ENCODE data around the gene ANO2. TPM values are rescaled to one million over a fixed set of nuclear protein-coding genes. Genes with fewer than 3 reads are reported as not detected.
"Not testable (repeated sequence)": the region's sequence is repeated elsewhere in the genome, so short reads cannot be mapped to it uniquely, and the experiment has no call there.

Gene ANO2
- total RNA-seq, 1 donor from 2014 or later: 8.7 TPM

GRCh38 chr12:5889381-5890047 lies 55.5 kb downstream of the ANO2 start:
- DNase-seq (ENCODE audit: low spot score): no peak

- no peak for DNase-seq (ENCODE audit: low spot score)
Observed at GRCh38 chr12:5888816-5889315, 56.2 kb downstream of the ANO2 start.

DNA sequence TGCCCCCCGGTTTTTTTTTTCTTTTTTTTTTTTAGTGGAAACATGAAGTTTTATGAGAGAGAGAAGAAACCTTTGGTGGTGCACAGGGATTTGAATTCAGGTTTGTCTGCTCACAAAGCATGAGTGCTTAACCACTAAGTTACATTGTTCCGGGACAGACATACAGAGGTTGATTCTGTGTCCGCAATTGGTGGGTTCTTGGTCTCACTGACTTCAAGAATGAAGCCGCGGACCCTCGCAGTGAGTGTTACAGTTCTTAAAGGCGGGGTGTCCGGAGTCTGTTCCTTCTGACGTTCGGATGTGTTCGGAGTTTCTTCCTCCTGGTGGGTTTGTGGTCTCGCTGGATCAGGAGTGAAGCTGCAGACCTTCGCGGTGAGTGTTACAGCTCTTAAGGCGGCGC lies 57.2 kb downstream of the ANO2 start:
- not testable (repeated sequence) for DNase-seq (ENCODE audit: low spot score)

DNA sequence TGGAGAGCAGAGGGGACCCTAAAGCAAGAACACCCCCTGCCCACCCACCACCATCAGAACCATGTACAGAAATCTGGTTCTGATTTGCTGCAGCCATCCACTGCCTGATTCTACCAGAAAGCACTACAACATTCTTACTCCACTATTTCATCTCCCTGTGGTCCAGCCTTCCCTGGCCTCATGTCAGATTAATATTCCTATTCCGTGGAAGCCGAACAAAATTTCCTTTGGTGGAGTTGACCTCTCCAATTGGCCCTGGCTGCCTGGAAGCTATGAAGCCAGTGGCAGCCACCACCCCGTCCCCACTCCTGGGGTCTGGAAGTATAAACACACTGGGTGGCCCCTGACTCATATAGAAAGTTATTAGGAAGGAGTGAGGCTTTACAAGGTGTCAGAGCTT lies 60.2 kb downstream of the ANO2 start:
- no peak for DNase-seq (ENCODE audit: low spot score)

DNA sequence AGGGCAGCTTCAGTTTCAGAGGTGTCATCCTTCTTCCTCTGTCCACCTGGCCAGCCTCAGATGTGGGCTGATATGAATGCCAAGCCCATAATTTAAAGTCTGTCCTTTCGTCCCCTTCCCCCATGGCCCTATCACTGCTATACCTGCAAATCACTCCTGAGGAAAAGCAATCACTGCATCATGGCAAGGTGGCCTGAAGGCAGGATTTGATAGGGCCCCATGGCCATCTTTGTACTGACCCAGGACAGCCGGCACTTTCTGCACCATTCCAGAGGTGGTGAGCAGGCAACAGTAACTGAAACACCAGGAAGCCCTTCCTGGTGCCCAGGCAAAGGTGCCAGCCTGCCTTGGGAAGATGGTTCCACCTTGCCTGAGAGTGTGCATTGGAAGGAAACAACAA lies 60.8 kb downstream of the ANO2 start:
- DNase-seq (ENCODE audit: low spot score): no peak

- no peak for DNase-seq (ENCODE audit: low spot score)
Observed at GRCh38 chr12:5882511-5883190, 62.4 kb downstream of the ANO2 start.

DNA sequence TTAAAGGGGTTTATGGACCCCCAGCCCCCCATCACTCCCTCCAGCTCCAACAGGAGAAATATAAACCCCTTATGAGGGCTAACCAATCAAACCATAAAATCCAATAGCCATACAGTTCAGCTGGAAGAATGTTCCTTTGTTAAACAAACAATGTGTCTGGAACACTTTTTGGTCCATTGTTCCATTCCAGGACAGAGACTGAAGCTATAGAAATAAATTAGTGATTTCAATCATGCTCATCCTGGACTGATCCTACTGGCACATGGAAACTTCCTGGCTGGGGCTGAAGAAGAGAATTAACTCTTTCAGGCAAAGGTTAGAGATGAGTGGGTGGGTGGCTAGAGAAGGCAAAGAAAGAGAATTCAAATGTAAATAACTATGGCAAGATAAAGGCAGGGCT lies 63.4 kb downstream of the ANO2 start:
- no peak for DNase-seq (ENCODE audit: low spot score)

GRCh38 chr12:5881101-5881606 lies 63.9 kb downstream of the ANO2 start:
- no peak for DNase-seq (ENCODE audit: low spot score)

DNA sequence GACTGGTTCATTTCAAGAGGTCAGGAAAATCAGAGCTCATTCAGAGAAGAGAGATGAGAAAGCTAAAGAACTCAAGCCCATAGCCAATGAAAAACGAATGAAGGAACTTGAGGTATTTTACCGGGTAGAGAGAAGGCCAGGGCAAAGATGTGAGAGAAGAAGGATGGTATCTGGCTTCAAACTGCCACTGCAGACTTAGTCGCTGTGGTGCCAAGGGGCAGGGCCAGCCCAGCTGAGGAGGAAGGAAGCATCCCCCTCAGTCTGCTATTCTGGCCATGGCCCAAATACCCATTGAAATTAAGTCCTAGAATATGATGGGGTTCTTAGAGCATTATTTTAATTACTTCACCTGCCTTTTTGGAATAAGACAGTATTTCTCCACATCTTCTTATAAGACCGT lies 69.2 kb downstream of the ANO2 start:
- DNase-seq (ENCODE audit: low spot score): no peak

DNA sequence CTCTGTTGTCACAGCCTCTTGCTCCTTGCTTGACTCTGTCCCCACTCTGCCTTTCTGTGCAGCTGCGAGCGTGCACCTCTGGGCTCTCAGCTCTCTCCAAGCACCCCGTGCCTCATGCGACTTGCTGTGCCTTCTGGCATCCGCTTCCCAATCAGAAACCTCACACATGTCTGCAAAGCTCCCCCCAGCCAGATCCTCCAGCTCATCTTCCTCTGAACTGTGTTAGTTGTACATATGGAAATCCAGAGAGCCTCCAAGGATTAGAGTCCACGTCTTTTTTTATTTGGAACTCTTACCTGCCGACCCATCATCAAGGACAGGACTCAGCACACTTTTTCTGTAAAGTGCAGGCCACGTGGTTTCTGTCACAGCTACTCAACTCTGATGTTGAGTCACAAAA lies 70.5 kb downstream of the ANO2 start:
- no peak for DNase-seq (ENCODE audit: low spot score)

- DNase-seq (ENCODE audit: low spot score): no peak
Observed at GRCh38 chr12:5873281-5873919, 71.7 kb downstream of the ANO2 start.

DNA sequence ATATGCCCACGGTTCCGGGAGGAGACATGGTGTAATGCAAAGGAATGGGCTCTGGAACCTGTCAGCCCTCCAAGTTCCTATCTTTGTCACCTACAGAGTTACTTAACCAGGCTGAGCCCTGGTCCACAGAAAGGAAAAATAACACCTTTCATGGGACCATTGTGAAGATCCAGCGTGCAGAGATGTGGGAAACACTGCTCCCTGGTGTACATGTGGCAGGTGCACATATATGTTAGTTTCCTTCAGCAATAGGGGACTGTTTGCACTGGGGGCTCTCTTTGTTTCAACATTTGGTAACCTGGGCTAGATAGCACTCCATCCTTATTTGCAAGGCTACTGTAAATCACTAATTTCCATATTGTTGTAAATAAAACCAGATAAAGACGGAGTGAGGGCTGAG lies 72.3 kb downstream of the ANO2 start:
- peak; percentile 7 for DNase-seq (ENCODE audit: low spot score)

DNA sequence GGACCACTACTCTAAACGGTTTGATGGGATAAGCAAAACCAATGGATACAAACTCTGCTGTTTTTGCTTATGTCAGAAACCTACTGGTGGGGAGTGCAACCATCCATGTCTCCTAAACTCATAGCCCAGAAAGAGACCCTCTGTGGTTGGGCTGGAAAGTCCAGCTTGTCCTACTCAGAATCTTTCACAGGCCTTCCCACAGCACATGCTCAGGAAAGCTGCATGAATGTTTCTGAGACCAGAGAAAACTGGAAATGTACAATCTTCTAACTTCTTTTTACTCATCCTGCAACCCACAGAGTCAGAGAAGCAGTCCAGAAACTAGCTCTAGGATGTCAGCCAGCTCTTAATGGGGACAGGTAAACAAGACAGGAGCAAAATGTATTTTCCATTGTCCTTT lies 73.3 kb downstream of the ANO2 start:
- no peak for DNase-seq (ENCODE audit: low spot score)

GRCh38 chr12:5870183-5870582 lies 74.9 kb downstream of the ANO2 start:
- no peak for DNase-seq (ENCODE audit: low spot score)

DNA sequence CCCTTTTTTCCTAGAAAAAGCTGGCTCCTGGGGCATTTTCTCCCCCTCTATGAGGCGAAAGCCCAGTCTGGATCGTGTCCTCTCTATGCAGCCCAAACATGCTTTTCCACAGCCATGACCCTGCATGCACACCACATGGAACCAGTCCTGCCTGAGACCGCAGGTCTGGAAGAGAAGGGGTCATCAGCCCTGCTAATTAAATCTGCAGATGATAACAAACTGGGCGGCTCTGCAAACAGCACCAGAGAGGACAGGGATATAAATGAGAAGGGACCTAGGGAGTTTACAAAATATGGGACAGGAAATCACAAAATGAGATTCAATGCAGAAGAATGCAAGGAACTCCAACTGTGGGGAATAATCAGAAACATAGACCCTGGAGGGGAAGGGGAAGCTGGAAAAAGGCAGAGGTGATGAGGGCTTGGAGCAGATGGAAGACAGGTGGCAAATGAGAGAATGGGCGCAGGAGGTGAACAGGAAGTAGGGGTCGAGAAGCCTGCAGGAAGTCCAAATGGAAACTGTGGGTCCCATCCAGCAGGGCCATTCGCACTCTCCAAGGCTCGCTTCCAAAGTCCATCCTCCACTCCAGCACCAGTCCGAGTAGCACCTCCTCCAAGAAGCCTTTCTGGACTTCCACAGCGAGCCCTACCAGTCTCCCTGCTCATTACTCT lies 76.3 kb downstream of the ANO2 start:
- no peak for DNase-seq (ENCODE audit: low spot score)

DNA sequence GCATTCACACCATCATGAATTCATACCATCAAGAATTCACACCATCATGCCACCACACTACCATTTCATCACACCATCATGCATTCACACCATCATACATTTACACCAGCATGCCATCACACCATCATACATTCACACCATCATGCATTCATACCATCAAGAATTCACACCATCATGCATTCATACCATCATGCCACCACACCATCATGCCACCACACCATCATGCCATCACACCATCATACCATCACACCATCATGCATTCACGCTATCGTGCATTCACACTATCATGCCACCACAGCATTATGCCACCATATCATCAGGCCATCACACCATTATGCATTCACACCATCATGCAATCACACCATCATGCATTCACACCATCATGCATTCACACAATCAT lies 79.7 kb downstream of the ANO2 start:
- no peak for DNase-seq (ENCODE audit: low spot score)

GRCh38 chr12:5864972-5865371 lies 80.1 kb downstream of the ANO2 start:
- DNase-seq (ENCODE audit: low spot score): no peak

DNA sequence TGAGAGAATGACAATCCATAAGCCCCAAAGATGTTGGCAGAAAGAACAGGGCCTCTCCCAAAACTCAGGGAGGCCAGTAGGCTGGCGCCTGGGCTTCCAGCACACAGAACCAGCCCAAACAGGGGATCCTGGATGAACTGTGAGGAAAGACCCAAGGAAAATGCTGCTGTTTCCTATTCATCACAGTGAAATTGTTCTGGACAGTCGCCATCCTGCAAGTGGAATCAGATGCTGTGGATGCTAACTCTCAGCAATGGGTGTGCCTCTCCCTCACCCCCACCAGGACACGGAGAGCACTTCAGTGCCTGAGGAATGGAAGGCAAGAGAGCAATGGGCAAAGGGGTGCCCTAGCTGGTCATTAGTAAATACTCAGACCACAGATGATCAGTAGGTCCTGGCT lies 80.8 kb downstream of the ANO2 start:
- DNase-seq (ENCODE audit: low spot score): peak; percentile 3

- no peak for DNase-seq (ENCODE audit: low spot score)
Observed at GRCh38 chr12:5861416-5861815, 83.6 kb downstream of the ANO2 start.

GRCh38 chr12:5856692-5857091 lies 88.4 kb downstream of the ANO2 start:
- DNase-seq (ENCODE audit: low spot score): no peak

- DNase-seq (ENCODE audit: low spot score): no peak
Observed at GRCh38 chr12:5846950-5847349, 98.1 kb downstream of the ANO2 start.

GRCh38 chr12:5840944-5841343 lies 104.1 kb downstream of the ANO2 start:
- no peak for DNase-seq (ENCODE audit: low spot score)

Data from umbilical cord (tissue), 2 donors.